H1 (cell line): ENCODE data around the gene TERC. TPM values are rescaled to one million over a fixed set of nuclear protein-coding genes. Genes with fewer than 3 reads are reported as not detected.
A peak's percentile ranks its signal among the peaks of the same experiment; 100 is the strongest.

ENCODE experiments used
- CTCF ChIA-PET: fragments of 300-600 bp; sonication (Branson Sonifier 250); formaldehyde crosslinking; loops from one replicate; lab custom pipeline; 2021; ENCODE audit not compliant: partially characterized antibody; lab: Charles Lee
- POLR2A ChIA-PET: fragments of 300-600 bp; sonication (Branson Sonifier 250); formaldehyde crosslinking; loops from one replicate; lab custom pipeline; 2021; ENCODE audit warnings: inconsistent platforms; ENCODE audit not compliant: partially characterized antibody; lab: Charles Lee
- DNase-seq, 2 experiments: peaks; one replicate each; pipeline versions ENCODE4 v3.0.0 to v3.0.0-alpha.2; 2010 to 2022; ENCODE audit warnings: low spot score in 2 of 2, low read depth in 1 of 2, mixed read lengths in 1 of 2
- FAIRE-seq: peaks from 2 replicates; lab custom pipeline; 2011; peaks lifted over from hg19 to GRCh38; lab: Jason Lieb, UNC
- H2AFZ ChIP-seq: 2 replicates; pipeline ENCODE4 v1.8.1; 2012; ENCODE audit warnings: low read length, inconsistent platforms
- H2AK5ac ChIP-seq: 2 replicates; pipeline ENCODE4 v1.6.1; 2013; ENCODE audit warnings: low read depth, low read length
- H2BK120ac ChIP-seq: replicated peaks from 2 replicates; pipeline ENCODE3; 2013; ENCODE audit warnings: low read depth, low read length, inconsistent platforms
- H2BK12ac ChIP-seq: 2 replicates; pipeline ENCODE4 v1.6.1; 2013; ENCODE audit warnings: low read depth, low read length
- H2BK15ac ChIP-seq: 2 replicates; pipeline ENCODE4 v1.6.1; 2013; ENCODE audit warnings: low read length
- H2BK20ac ChIP-seq: 2 replicates; pipeline ENCODE4 v1.6.1; 2013; ENCODE audit warnings: low read length
- H2BK5ac ChIP-seq: 2 replicates; pipeline ENCODE4 v1.6.1; 2013; ENCODE audit warnings: low read depth, low read length
- H3K14ac ChIP-seq: 2 replicates; pipeline ENCODE4 v1.6.1; 2013; ENCODE audit warnings: inconsistent platforms; ENCODE audit not compliant: insufficient read length
- H3K18ac ChIP-seq: 2 replicates; pipeline ENCODE4 v1.6.1; 2013; ENCODE audit warnings: low read length; ENCODE audit errors: extremely low read depth
- H3K23ac ChIP-seq: 2 replicates; pipeline ENCODE4 v1.6.1; 2013; ENCODE audit warnings: inconsistent platforms; ENCODE audit not compliant: insufficient read length
- H3K23me2 ChIP-seq: 2 replicates; pipeline ENCODE4 v1.6.1; 2013; ENCODE audit warnings: low read depth, low read length
- H3K27ac ChIP-seq: 2 replicates; pipeline ENCODE4 v1.6.1; 2011; ENCODE audit warnings: low read depth, low read length, inconsistent platforms
- H3K27me3 ChIP-seq, 4 experiments: replicated peaks in 1 of 4; 1 replicate in 1 of 4; 2 replicates in 3 of 4; pipeline versions ENCODE4 v1.6.1 to v1.8.1; 2011 to 2013; ENCODE audit warnings: low read length in 3 of 4, mild to moderate bottlenecking in 3 of 4, inconsistent platforms in 2 of 4, mixed read lengths in 2 of 4, moderate library complexity in 1 of 4; ENCODE audit not compliant: control insufficient read depth in 3 of 4, insufficient read depth in 3 of 4; ENCODE audit errors: extremely low read depth in 1 of 4
- H3K36me3 ChIP-seq, 4 experiments: 2 replicates each; pipeline versions ENCODE4 v1.6.1 to v1.8.1; 2011 to 2013; ENCODE audit warnings: mild to moderate bottlenecking in 4 of 4, low read length in 3 of 4, moderate library complexity in 2 of 4, control low read depth in 1 of 4, inconsistent platforms in 1 of 4; ENCODE audit not compliant: insufficient read depth in 4 of 4, control insufficient read depth in 2 of 4
- H3K4ac ChIP-seq: replicated peaks from 2 replicates; pipeline ENCODE3; 2013; ENCODE audit warnings: low read length, low read depth, mixed read lengths, inconsistent platforms; ENCODE audit not compliant: insufficient read length
- H3K4me1 ChIP-seq, 4 experiments: replicated peaks in 1 of 4; 1 replicate in 1 of 4; 2 replicates in 3 of 4; pipeline versions ENCODE4 v1.6.1 to v1.8.1; 2011 to 2013; ENCODE audit warnings: low read length in 3 of 4, inconsistent platforms in 2 of 4, mixed read lengths in 1 of 4; ENCODE audit not compliant: insufficient read depth in 4 of 4, control insufficient read depth in 3 of 4
- H3K4me2 ChIP-seq, 2 experiments: 2 replicates each; pipeline versions ENCODE4 v1.6.1 to v1.8.1; 2011 to 2013; ENCODE audit warnings: low read depth in 2 of 2, low read length in 2 of 2, control low read depth in 1 of 2, inconsistent platforms in 1 of 2, mild to moderate bottlenecking in 1 of 2; ENCODE audit not compliant: insufficient read depth in 1 of 2
- H3K4me3 ChIP-seq, 4 experiments: fragments of 200-600, 300-600 bp in 1 of 4; sonication (generic), shearing (Covaris generic), sonication (Bioruptor Twin) in 1 of 4; 2 replicates each; pipeline versions ENCODE4 v1.5.1 to v1.8.1; 2011 to 2016; ENCODE audit warnings: low read length in 4 of 4, low read depth in 3 of 4, control low read depth in 2 of 4, inconsistent platforms in 2 of 4, mild to moderate bottlenecking in 2 of 4, mixed read lengths in 1 of 4, moderate library complexity in 1 of 4; ENCODE audit not compliant: insufficient read depth in 2 of 4; ENCODE audit errors: extremely low read depth in 1 of 4
- H3K56ac ChIP-seq: replicated peaks from 2 replicates; pipeline ENCODE3; 2013; ENCODE audit warnings: low read depth, mild to moderate bottlenecking, mixed read lengths, low read length, inconsistent platforms; ENCODE audit not compliant: insufficient read length
- H3K79me1 ChIP-seq: 2 replicates; pipeline ENCODE4 v1.6.1; 2013; ENCODE audit warnings: low read depth, low read length, control low read depth
- H3K79me2 ChIP-seq, 2 experiments: 2 replicates each; pipeline versions ENCODE4 v1.6.1 to v1.8.1; 2012 to 2013; ENCODE audit warnings: low read length in 2 of 2, mild to moderate bottlenecking in 2 of 2, inconsistent platforms in 1 of 2; ENCODE audit not compliant: insufficient read depth in 2 of 2, control insufficient read depth in 1 of 2
- H3K9ac ChIP-seq, 4 experiments: replicated peaks in 1 of 4; 1 replicate in 1 of 4; 2 replicates in 3 of 4; pipeline versions ENCODE4 v1.6.1 to v1.8.1; 2011 to 2013; ENCODE audit warnings: low read depth in 3 of 4, low read length in 3 of 4, control low read depth in 2 of 4, mild to moderate bottlenecking in 2 of 4, moderate library complexity in 2 of 4, inconsistent platforms in 1 of 4; ENCODE audit errors: extremely low read depth in 1 of 4
- H3K9me3 ChIP-seq, 2 experiments: 2 replicates each; pipeline versions ENCODE4 v1.6.1 to v1.8.1; 2012 to 2013; ENCODE audit warnings: mild to moderate bottlenecking in 2 of 2, moderate library complexity in 2 of 2, control low read depth in 1 of 2, inconsistent platforms in 1 of 2, low read depth in 1 of 2, low read length in 1 of 2, mixed read lengths in 1 of 2; ENCODE audit not compliant: insufficient read depth in 2 of 2
- H4K20me1 ChIP-seq, 2 experiments: replicated peaks in 1 of 2; 2 replicates each; pipeline versions ENCODE3 to v1.8.1; 2011 to 2013; ENCODE audit warnings: inconsistent platforms in 2 of 2, low read length in 2 of 2, mild to moderate bottlenecking in 1 of 2; ENCODE audit not compliant: insufficient read depth in 2 of 2, control insufficient read depth in 1 of 2
- H4K5ac ChIP-seq: 2 replicates; pipeline ENCODE4 v1.6.1; 2013; ENCODE audit warnings: low read length, low read depth, mixed read lengths, inconsistent platforms; ENCODE audit not compliant: insufficient read length
- H4K8ac ChIP-seq: 2 replicates; pipeline ENCODE4 v1.8.0; 2013; ENCODE audit warnings: mild to moderate bottlenecking, moderate library complexity, low read length, inconsistent platforms; ENCODE audit not compliant: insufficient read depth; ENCODE audit errors: extremely low read depth
- H4K91ac ChIP-seq: replicated peaks from 2 replicates; pipeline ENCODE3; 2013; ENCODE audit warnings: low read length, mixed read lengths, inconsistent platforms; ENCODE audit not compliant: insufficient read length
- ASH2L ChIP-seq: fragments of 200-600, 300-600 bp; sonication (generic); IDR thresholded peaks from one replicate; pipeline ENCODE4 v1.7.1; 2017; ENCODE audit warnings: low read length
- BCL11A ChIP-seq, 2 experiments: IDR thresholded peaks; one replicate each; pipeline ENCODE4 v1.6.1; 2011; ENCODE audit warnings: low read depth in 2 of 2, low read length in 2 of 2, mild to moderate bottlenecking in 2 of 2
- CTBP2 ChIP-seq: IDR thresholded peaks from 2 replicates; pipeline ENCODE4 v1.7.0; 2011; ENCODE audit warnings: borderline replicate concordance, mild to moderate bottlenecking, moderate library complexity, mixed read lengths, low read length; ENCODE audit not compliant: insufficient read depth, insufficient read length
- EGR1 ChIP-seq: IDR thresholded peaks from 2 replicates; pipeline ENCODE4 v1.6.1; 2011; ENCODE audit warnings: low read depth, low read length, borderline replicate concordance
- HDAC6 ChIP-seq: IDR thresholded peaks from one replicate; pipeline ENCODE4 v1.7.1; 2012; ENCODE audit warnings: low read depth, mild to moderate bottlenecking, inconsistent platforms, low read length, moderate library complexity
- POU5F1 ChIP-seq: IDR thresholded peaks from 2 replicates; pipeline ENCODE4 v1.6.1; 2011; ENCODE audit warnings: low read depth, mild to moderate bottlenecking, low read length, moderate library complexity
- RBBP5 ChIP-seq: IDR thresholded peaks from 2 replicates; pipeline ENCODE4 v1.7.1; 2012; ENCODE audit warnings: low read depth, mild to moderate bottlenecking, inconsistent platforms, low read length, moderate library complexity, borderline replicate concordance
- SIN3A ChIP-seq, 2 experiments: IDR thresholded peaks in 1 of 2; conservative IDR thresholded peaks in 1 of 2; 2 replicates each; pipeline ENCODE4 v1.6.1; 2011 to 2012; ENCODE audit warnings: low read length in 2 of 2, improper control_type of control experiment in 1 of 2, low read depth in 1 of 2, mild to moderate bottlenecking in 1 of 2
- YY1 ChIP-seq: IDR thresholded peaks from 2 replicates; pipeline ENCODE4 v1.6.1; 2011; ENCODE audit warnings: low read depth, mild to moderate bottlenecking, low read length
- ZNF274 ChIP-seq: IDR thresholded peaks from 2 replicates; pipeline ENCODE4 v1.7.0; 2012; ENCODE audit warnings: low read length, borderline replicate concordance; ENCODE audit errors: extremely low read depth
- WGBS, 2 experiments: shearing (Covaris generic) in 1 of 2; methylation state at CpG; one replicate each; pipeline versions ENCODE4 v1.1.6 to v1.1.7; 2013 to 2015; ENCODE audit warnings: low lambda C conversion rate in 2 of 2, mixed read lengths in 2 of 2, inconsistent platforms in 1 of 2, low coverage in 1 of 2, missing lambda C conversion rate in 1 of 2; ENCODE audit not compliant: insufficient replicate concordance in 2 of 2, insufficient coverage in 1 of 2, insufficient read length in 1 of 2; ENCODE audit errors: extremely low coverage in 1 of 2, missing lambda C conversion rate in 1 of 2; 5-methylcytosine and 5-hydroxymethylcytosine counted together
- polyA plus RNA-seq, 7 experiments: library from polyadenylated mRNA; depleted of rRNA in 3 of 7; stranded (reverse) in 5 of 7; unstranded in 2 of 7; fragments of >200 nt in 5 of 7; fragments of 200-250 nt in 2 of 7; gene quantifications; 1 replicate in 5 of 7; 2 replicates in 1 of 7; 4 replicates in 1 of 7; pipeline versions ENCODE4 v1.2.1 to v1.2.3, GENCODE V29; 2011 to 2013; ENCODE audit warnings: missing spikeins in 2 of 7, mixed read lengths in 2 of 7
- total RNA-seq: library from RNA; stranded (reverse); fragmentation: NEBNext Ultra II Directional; extraction: Animal tissue kit (Norgen Biotek cat#: 25700); gene quantifications from 2 replicates; pipeline ENCODE4 v1.2.1, GENCODE V29; 2021

The TERC gene
- total and polyA plus RNA-seq, 2 of the 8 experiments (the other 6 are each of a cell fraction or from before 2014, with no cell fraction given): 2.3 to 17.0 TPM

DNA sequence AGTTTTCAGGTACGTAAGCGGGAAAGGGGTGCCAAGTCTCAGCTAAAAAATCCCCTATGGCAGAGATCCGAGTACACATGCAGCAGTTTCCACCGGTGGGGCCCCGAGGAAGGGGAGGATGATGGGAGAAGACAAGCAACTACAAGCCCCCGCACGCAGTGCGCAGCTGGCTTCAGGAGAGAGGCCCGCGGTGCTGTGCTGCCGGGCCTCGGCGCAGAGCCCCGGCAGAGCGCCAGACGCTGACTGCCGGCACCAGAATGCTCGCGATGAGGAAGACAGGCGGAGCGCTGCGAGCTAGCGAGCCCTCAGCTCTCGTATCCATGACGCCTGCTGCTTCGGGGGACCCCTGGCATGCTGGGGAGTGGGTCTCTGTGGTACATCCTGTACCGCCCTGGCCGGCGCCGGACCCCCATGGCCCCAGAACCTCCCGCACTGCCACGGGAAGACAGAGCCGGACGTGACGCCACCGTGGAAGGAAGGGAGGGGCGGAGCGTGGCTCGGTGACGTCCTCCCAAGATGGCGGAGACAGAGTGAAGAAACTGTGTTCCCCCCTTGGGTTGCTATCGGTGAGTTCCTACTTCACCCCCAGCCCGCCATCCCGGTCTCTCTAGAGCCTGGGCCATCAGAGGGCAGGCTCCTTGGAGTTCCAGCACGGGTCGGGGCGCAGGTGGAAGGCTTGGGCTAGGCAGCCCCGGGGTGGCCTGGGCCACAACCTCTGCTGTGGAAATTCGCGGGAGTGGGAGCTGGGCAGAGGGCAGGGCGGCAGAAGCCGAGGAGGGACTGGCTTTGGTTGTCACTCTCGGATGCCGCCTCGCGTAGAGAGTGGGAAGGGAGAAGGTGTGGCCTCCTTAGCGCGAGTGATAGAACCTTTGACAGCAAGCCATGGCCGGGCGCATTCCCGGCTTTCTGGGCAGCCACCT lies 8.3 kb upstream of the TERC start, which contains the start of gene MYNN:
Gene MYNN (plus strand): TSS at position 500 of the 920 bp plus-strand sequence. CDS start 900 bp downstream, outside the sequence.
- H4K91ac ChIP-seq: peak within 1 kb of the TSS; percentile 31
- no peaks in the 10 kb centered on the region for H3K9me3 ChIP-seq
- H3K18ac ChIP-seq: peak within 1 kb of the TSS; percentile 88
- H2AK5ac ChIP-seq: no peak within 1 kb of the TSS
- no peak within 1 kb of the TSS for H2BK12ac ChIP-seq
- no peak within 1 kb of the TSS for H3K23ac ChIP-seq
- POLR2A ChIA-PET: interaction anchor here (0.5 to 3.5 kb wide), 11 partner anchors 10 to 492 kb away, joined by 3 to 30 read pairs (median 3); partner anchors contain the start of genes LRRC34, LRRIQ4 and TERC
- peak within 1 kb of the TSS; percentile 97 for H4K8ac ChIP-seq
- H3K27me3 ChIP-seq: no peaks in the 10 kb centered on the region
- H2BK5ac ChIP-seq: peak within 1 kb of the TSS; percentile 92
- H3K4me3 ChIP-seq: peak within 1 kb of the TSS; percentile 44 to 91 (median 91)
- H4K20me1 ChIP-seq: peaks cover 0 to 2% of the 10 kb centered on the region in 2 experiments
- H2BK120ac ChIP-seq: no peak within 1 kb of the TSS
- peaks cover 0 to 30% (median 6%) of the 10 kb centered on the region in 4 experiments; a peak in 5 of 8 replicates for H3K36me3 ChIP-seq
- H3K79me2 ChIP-seq: peaks cover 0 to 44% of the 10 kb centered on the region in 2 experiments; a peak in 3 of 4 replicates
- no peaks in the 10 kb centered on the region for H3K23me2 ChIP-seq
- H4K5ac ChIP-seq: peak within 1 kb of the TSS; percentile 82
- H3K9ac ChIP-seq: peak within 1 kb of the TSS; percentile 82 to 92 (median 84)
- peaks cover 0 to 3% (median 1%) of the 10 kb centered on the region in 4 experiments; a peak in 1 of 7 replicates for H3K4me1 ChIP-seq
- no peak within 1 kb of the TSS for H3K14ac ChIP-seq
- H2BK20ac ChIP-seq: no peak within 1 kb of the TSS
- H2BK15ac ChIP-seq: 0 out of 2 replicates have a peak within 1 kb of the TSS, but pooled peaks have one; percentile 65
- no peaks in the 10 kb centered on the region; the same call in 1 of the 2 replicates for H3K79me1 ChIP-seq
- H2AFZ ChIP-seq: peak within 1 kb of the TSS; percentile 83
- 2% methylated on average over 53 of the region's 61 CpGs; no CpG with 5 or more reads in 1 of the 2 experiments for WGBS, 2 experiments
- DNase-seq (peak; percentile 60 to 93), FAIRE-seq (no peak)
- peak within 1 kb of the TSS; percentile 21 to 74 for H3K4me2 ChIP-seq
- CTCF ChIA-PET: interaction anchor here (0.6 to 1.8 kb wide), 5 partner anchors 9 to 39 kb away, joined by 3 to 7 read pairs (median 3); partner anchors contain the start of gene TERC
- H3K56ac ChIP-seq: peak within 1 kb of the TSS; percentile 94
- peak within 1 kb of the TSS; percentile 96 for H3K27ac ChIP-seq
- no peak within 1 kb of the TSS for H3K4ac ChIP-seq
- peak; percentile 78 for TF ChIP-seq CTBP2
- no peak for TF ChIP-seq HDAC6
- TF ChIP-seq YY1: peak; percentile 96
- no peak for TF ChIP-seq BCL11A (IDR thresholded peaks at IDR 0.05; ENCODE audit: low read depth in 2 of 2, low read length in 2 of 2)
- TF ChIP-seq POU5F1: no peak
- peak; percentile 96; the same call in 1 of the 2 replicates for TF ChIP-seq RBBP5
- peak; percentile 72 for TF ChIP-seq ASH2L
- TF ChIP-seq SIN3A (conservative IDR thresholded peaks at IDR 0.05 in 1 of 2, IDR thresholded peaks at IDR 0.05 in 1 of 2; ENCODE audit: low read depth in 1 of 2, low read length in 2 of 2): peak; percentile 44 to 85; a peak in 2 of 4 replicates
- TF ChIP-seq EGR1: peak; percentile 37; the same call in 1 of the 2 replicates
- TF ChIP-seq ZNF274: no peak
